ENCODE measurements around the gene MCRIP1.

Gene MCRIP1

GRCh38 chr17:81860756-81861568 is 27.9 kb upstream of the MCRIP1 start:
- DNase-seq (ENCODE audit: low read depth), result peak; percentile 100

DNA sequence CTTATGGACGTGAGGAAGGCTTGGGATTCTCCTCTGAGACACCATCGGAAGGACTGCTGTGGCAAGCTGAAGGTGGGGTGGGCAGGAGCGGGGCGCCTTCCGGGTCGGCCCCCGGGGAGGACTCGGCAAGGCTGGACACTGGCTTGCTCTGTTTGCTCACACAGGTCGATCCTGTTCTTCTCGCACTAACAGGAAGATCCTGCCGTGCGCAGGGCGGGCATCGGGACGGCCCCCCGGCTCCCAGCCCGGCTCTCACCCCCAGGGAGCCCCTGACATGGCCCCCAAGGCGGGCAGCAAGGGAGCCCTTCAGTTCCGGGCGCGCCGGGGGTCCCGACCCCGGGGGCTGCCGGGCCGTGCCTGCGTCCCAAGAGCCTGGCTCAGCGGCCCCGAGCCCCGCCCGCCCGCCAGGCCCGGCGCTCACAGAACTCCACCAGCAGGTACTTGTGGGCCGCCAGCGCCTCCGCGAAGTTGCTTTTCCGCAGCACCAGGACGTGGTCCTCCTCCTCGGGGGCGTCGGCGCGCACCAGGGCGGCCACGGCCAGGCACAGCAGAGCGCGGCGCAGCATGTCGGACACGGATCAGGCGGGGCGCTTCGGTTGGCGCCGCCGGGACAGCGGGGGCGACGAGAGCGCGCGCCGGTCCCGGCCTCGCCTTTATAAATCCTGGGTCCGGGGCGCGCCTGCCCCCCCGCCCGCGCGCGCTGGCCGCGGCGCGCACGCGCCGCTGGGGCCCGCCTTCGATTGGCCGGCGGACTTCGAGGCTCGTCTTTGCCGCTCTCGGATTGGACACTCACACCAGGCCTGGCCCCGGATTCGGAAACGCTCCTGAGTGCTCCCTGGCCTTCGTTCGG is 27.0 kb upstream of the MCRIP1 start, which contains the start of gene P4HB:
Gene P4HB (minus strand): TSS at position 630 of the 850 bp plus-strand sequence. CDS start 64 bp downstream, at position 566.
- DNase-seq (ENCODE audit: low read depth), result no peak

GRCh38 chr17:81858967-81859905 is 26.1 kb upstream of the MCRIP1 start:
- peak; percentile 32 for DNase-seq (ENCODE audit: low read depth)

- DNase-seq (ENCODE audit: low read depth), result no peak
Observed at GRCh38 chr17:81858170-81858966, 25.3 kb upstream of the MCRIP1 start.

DNA sequence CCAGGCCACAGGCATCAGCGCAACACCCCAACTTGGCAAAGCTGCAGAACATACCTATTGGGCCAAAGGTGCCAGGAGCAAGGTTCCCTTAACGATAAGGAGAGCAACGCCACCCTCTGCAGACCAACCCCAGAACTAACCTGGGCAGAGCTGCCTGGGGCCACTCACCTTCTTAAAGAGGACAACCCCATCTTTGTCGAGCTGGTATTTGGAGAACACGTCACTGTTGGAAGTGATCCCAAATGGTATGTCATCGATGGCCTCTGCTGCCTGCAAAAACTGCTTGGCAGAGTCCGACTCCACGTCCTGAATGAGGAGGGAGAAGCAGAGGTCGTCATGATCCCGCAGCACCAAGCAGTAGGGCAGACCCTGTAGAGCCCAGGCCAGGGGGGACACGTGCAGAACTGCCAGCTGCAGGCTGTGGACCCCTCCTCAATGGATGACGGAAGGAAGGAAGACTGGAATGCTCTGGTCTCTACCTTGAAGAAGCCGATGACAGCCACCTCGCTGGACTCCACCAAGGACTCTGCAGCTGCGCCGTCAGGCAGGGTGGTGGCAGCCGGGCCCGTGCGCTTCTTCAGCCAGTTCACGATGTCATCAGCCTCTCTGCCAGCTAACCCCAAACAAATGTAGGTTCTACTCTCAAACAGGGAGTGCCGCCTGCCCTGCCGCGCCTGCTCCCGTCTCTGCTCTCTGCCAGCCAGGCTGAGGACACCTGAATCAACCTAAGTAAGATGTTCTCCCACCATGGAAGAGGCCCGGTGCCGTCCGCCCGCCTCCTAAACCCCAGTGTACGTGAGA is 22.1 kb upstream of the MCRIP1 start:
- DNase-seq (ENCODE audit: low read depth), result no peak

DNA sequence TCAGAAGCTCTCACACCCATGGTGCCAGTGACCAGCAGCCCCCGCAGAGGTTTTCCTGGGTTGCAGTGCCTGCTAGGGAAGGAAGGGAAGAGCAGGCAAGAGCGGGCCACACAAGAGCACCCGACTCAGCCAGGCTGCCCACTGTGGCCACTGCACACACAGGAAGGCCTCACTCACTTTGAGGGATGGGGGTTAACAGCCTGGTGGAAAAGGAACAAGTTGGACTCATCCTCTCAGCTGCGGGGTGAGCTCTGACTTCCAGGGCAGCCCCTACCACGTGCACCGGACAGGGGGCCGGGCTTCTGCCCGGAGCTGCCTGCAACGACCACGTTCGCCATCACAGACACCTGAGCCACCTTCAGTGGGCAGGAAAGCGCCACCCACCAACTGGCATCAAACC is 19.1 kb upstream of the MCRIP1 start:
- DNase-seq (ENCODE audit: low read depth), result no peak

GRCh38 chr17:81851423-81851822 is 18.3 kb upstream of the MCRIP1 start:
- DNase-seq (ENCODE audit: low read depth), result no peak

GRCh38 chr17:81849457-81849856 is 16.4 kb upstream of the MCRIP1 start:
- DNase-seq (ENCODE audit: low read depth), result no peak

DNA sequence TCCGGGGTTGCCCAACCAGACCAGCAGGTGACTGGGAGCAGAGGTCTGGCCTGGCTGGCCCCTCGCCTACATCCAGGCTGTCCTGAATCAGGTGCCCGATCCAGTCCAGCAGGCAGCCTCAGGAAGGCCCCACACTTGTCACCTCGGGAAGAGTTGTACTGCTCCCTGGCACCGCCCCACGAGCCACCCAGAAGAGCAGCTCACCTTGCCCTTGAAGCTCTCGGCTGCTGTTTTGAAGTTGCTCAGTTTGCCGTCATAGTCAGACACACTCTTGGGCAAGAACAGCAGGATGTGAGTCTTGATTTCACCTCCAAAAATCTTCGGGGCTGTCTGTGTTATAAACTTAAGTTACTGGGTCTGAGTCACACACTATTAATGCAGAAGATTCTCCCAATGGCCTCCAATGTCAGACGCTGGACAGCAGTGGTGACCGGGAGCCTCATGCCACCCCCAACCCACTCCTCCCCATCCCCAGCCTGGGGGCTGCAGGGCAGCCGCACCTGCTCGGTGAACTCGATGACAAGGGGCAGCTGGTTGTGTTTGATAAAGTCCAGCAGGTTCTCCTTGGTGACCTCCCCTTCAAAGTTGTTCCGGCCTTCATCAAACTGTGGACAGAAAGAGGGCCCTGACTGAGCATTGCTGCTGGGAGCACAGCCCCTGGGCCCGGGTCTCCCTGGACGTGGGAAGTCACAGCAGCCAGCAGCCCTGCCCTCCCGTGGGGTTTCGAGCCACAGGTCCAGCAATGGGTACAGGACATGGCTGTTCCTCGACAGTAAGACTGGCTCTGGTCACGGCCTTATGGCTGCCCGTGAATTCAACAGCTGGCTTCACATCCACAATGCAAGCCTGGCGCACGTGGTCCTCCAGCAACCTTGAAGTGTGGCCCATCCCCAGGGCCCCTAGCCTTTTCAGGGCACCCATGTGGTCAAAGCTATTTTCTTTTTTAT is 13.9 kb upstream of the MCRIP1 start:
- no peak for DNase-seq (ENCODE audit: low read depth)

DNA sequence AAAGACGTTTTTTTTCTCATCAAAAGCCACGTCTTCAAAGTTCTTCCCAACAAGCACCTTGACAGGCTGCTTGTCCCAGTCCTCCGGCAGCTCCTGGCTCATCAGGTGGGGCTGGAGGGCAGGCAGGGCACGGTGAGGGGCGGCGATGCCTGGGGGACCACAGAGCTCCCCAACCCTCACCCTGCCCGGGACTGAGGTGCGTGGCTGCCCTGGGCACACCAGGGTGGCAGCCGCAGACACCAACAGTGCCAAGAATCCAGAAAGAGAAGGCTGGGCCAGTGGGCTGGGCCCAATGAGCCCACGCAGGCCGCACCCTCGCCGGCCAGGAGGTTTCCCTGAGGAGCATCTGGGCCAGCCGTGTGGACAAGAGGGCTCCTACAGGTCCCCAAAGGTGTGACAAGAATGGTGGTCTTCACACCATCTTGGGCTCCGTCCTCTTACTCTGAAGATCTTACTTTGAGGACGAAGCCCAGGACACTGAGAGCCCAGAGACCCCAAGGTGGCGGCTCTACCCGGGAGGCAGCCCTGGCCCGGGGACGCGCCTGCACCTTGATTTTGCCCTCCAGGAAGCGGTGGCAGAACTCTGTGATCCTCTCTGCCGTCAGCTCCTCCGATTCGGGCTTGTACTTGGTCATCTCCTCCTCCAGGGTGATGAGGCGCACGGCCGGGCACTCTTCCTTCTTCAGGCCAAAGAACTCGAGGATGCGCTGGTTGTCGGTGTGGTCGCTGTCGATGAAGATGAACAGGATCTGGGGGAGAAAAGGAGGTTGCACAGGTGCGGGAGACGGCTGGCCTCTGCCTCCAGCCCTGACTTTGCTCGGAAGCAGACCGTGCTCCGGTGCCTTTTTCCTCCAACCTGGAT is 13.0 kb upstream of the MCRIP1 start:
- no peak for DNase-seq (ENCODE audit: low read depth)

DNA sequence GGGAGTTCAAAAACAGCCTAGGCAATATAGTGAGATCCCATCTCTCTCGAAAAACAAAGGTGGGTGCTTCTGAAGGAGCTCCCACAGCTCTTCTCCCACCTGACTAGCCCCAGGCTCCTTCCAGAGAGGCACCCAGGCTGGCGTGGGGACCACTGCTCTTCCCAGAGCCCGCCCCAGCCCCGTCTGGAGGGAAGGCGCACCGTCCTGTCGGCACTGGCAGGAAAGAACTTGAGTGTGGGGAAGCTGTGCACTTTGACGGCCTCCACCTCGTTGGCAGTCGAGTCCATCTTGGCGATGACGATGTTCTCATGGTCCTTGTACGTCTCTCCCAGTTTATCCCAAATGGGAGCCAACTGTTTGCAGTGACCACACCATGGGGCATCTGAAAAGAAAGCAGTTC is 12.3 kb upstream of the MCRIP1 start:
- no peak for DNase-seq (ENCODE audit: low read depth)

DNA sequence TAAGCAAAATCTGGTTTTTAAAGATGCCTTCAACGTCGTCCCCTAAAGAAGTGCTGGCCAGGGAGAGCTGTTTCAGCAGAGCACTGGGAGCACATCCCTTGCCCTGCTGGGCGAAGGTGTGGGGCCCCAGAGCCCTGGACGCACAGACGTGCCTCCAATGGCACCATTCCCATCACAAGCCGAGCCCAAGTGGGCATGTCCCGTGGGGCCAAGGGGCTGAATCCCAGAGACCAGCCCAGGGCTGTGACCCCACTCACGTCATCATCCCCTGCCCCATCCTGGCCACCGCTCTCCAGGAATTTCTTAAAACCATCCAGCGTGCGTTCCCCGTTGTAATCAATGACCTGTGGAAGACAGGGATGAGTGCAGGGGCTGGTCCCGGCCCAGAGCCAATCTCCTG is 11.8 kb upstream of the MCRIP1 start:
- DNase-seq (ENCODE audit: low read depth), result no peak

GRCh38 chr17:81844327-81844851 is 11.3 kb upstream of the MCRIP1 start:
- no peak for DNase-seq (ENCODE audit: low read depth)

DNA sequence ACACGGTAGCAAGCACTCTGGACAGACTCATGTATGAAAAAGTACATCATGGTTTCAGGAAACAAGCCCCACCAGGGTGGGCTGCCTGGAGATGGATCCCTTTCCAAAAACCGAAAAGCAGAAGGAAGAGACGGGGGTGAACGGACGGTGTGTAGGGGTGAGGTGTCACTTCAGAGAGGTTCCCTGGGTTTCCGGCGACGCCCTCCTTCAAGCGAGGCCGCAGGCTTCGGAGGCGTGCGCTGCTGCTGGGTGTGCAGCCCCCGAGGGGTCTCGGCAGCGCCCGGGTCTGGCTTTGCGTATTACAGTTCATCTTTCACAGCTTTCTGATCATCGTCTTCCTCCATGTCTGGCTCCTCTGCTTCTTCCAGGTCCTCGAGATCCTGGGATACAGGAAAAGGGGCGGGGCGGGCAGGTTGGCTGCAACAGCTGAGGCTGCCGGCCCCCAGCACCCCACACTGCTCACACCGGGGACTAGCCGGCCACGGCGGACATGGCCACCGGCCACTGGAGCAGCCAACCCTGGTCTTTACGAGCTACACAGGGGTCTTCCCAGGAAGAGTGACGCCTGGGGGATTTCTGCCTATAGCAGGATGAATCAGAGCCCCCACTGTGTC is 10.7 kb upstream of the MCRIP1 start:
- DNase-seq (ENCODE audit: low read depth), result no peak

- DNase-seq (ENCODE audit: low read depth), result no peak
Observed at GRCh38 chr17:81842725-81843504, 9.8 kb upstream of the MCRIP1 start.

DNA sequence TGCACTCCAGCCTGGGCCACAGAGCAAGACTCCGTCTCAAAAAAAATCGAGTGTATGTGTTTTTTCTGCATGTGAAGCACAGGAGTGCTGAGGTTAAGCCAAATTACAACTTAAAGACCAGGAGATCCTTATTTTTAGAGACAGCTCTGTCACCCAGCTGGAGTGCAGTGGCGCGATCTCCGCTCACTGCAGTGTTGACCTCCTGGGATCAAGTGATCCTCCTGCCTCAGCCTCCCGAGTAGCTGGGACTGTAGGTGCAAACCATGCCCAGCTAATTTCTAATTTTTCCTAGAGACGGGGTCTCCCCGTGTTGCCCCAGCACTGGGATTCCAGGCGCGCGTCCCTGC is 9.3 kb upstream of the MCRIP1 start:
- DNase-seq (ENCODE audit: low read depth), result no peak

- DNase-seq (ENCODE audit: low read depth), result no peak
Observed at GRCh38 chr17:81841866-81842265, 8.8 kb upstream of the MCRIP1 start.
